ENCODE data around the gene ZCCHC9.
"Not testable (repeated sequence)": the region's sequence is repeated elsewhere in the genome, so short reads cannot be mapped to it uniquely, and the experiment has no call there.

ZCCHC9 gene, protein sequence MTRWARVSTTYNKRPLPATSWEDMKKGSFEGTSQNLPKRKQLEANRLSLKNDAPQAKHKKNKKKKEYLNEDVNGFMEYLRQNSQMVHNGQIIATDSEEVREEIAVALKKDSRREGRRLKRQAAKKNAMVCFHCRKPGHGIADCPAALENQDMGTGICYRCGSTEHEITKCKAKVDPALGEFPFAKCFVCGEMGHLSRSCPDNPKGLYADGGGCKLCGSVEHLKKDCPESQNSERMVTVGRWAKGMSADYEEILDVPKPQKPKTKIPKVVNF

GRCh38 chr5:81301271-81302015 lies at the start of gene ZCCHC9:
TSS of gene ZCCHC9 (plus strand) at chr5:81301587. CDS start at chr5:81304758, 3,171 bp downstream.
- peak; percentile 70 for DNase-seq

DNA sequence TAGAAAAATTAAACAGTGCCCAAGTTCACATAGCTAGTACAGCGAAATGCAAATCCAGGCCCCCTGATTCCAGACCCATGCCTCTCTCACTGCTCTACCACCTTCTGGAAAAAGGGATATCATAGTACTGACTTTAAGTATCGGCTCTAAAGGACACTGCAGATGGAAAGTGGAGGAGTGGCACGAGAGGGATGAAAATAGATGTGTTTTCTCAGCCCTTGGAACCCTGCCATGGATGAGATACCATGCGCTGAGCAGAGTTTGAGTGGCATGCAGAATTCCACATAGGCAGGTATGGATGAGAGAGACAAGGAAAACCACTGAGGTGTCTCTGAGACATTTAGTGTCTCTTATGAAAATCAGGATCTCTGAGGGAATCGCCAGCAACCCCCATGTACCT lies 49.5 kb upstream of the ZCCHC9 start:
- DNase-seq, result no peak

DNA sequence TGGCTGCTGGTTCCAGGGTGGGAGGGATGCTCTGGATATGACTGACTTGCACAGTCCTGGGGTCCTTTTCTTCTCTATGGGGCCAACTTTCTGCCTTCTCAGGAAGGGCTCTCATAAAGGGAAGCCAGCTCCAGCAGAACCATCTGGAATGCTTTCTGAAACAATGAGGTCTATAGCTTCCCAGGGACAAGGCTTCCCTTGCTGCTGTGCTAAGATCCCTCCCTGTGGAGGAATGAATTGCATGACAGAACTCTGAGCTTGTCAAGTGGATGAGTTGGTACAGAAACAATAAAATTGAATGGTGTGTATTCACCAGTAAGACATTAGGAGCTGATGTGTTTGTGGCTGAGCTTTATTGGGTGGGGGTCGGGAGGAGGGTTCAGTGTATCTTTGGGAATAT lies 48.5 kb upstream of the ZCCHC9 start:
- DNase-seq, result no peak

- no peak for DNase-seq
Measured at GRCh38 chr5:81253875-81254274, 47.5 kb upstream of the ZCCHC9 start.

GRCh38 chr5:81254886-81255559 lies 46.4 kb upstream of the ZCCHC9 start:
- DNase-seq, result no peak

- no peak for DNase-seq
Measured at GRCh38 chr5:81256766-81257165, 44.6 kb upstream of the ZCCHC9 start.

DNA sequence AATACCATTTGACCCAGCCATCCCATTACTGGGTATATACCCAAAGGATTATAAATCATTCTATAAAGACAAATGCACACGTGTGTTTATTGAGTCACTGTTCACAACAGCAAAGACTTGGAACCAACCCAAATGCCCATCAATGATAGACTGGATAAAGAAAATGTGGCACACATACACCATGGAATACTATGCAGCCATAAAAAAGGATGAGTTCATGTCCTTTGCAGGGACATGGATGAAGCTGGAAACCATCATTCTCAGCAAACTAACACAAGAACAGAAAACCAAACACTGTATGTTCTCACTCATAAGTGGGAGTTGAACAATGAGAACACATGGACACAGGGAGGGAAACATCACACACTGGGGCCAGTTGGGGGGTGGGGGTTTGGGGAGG lies 38.6 kb upstream of the ZCCHC9 start:
- not testable (repeated sequence) for DNase-seq

DNA sequence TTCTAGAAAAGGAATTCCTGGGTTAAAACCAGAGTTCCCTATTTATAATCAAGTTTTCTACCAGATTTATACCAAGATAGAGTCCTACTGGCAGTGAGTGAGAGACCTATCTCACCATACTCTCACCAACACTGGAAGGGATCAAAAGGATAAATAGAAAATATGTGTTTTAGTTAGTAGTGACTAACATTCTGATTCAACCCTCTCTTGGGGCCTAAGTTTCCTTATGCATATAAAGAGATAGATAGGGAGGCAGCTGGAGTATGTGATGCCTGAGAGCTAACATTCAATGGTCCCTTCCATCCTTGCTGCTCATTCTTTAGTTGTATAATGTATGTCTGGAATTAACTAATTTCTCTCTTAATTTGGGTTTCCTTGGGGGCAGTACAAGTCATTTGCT lies 36.3 kb upstream of the ZCCHC9 start:
- no peak for DNase-seq

GRCh38 chr5:81268521-81269196 lies 32.7 kb upstream of the ZCCHC9 start:
- DNase-seq, result no peak

- DNase-seq, result no peak
Measured at GRCh38 chr5:81269751-81270393, 31.5 kb upstream of the ZCCHC9 start.

GRCh38 chr5:81270394-81271027 lies 30.9 kb upstream of the ZCCHC9 start:
- DNase-seq, result not testable (repeated sequence)

GRCh38 chr5:81283976-81284375 lies 17.4 kb upstream of the ZCCHC9 start:
- DNase-seq, result no peak

DNA sequence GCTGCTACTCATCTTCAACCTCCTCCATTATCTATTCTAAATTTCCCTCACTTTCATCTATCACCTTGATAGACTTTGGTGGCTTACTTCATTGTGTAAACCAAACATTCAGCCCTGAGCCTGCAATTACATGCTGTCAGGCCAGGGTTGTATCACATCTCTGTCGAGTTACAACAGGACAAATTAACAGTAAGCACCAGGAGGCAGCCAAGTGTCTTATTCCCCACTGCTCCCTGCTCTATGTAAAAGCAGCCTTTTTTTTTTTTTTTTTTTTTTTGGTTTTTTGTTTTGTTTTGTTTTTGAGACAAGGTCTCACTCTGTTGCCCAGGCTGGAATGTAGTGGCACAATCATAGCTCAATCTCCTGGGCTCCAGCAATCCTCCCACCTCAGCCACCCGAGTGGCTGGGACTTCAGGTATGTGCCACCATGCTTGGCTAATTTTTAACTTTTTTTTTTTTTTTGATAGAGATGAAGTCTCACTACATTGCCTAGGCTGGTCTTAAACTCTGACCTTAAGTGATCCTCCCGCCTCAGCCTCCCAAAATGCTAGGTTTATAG lies 15.2 kb upstream of the ZCCHC9 start:
- DNase-seq, result no peak

GRCh38 chr5:81288021-81288433 lies 13.4 kb upstream of the ZCCHC9 start:
- DNase-seq, result no peak

- DNase-seq, result no peak
Measured at GRCh38 chr5:81290146-81290545, 11.2 kb upstream of the ZCCHC9 start.

GRCh38 chr5:81292130-81292529 lies 9.3 kb upstream of the ZCCHC9 start:
- no peak for DNase-seq

DNA sequence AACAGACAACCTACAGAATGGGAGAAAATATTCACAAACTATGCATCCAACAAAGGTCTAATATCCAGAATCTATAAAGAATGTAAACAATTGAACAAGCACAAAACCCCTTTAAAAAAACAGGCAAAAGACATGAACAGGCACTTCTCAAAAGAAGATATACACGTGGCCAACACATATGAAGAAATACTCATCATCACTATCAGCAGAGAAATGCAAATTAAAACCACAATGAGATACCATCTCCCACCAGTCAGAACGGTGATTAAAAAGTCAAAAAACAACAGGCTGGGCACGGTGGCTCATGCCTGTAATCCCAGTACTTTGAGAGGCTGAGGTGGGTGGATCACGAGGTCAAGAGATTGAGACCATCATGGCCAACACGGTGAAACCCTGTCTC lies 7.4 kb upstream of the ZCCHC9 start:
- DNase-seq, result not testable (repeated sequence)

- no peak for DNase-seq
Measured at GRCh38 chr5:81297531-81297930, 3.9 kb upstream of the ZCCHC9 start.

DNA sequence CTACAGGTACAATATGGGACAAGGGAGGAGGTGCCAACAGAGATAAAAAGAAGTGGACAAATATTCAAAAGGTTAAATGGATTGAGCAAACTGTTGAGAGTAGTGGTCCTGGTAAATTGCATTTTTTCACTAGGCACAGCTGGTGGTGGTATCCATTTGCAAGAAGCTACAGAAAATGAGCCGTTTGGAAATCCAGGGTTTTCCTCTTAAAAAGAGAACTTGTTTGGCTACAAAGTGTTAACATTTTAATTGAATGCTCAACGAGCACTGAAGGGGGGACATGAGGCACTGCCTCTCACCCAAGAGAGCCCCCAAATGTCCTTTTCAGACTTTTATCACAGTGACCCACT lies 491 bp upstream of the ZCCHC9 start:
- DNase-seq, result no peak

- DNase-seq, result no peak
Measured at GRCh38 chr5:81302596-81302995, 1.2 kb downstream of the ZCCHC9 start.

- DNase-seq, result no peak
Measured at GRCh38 chr5:81303563-81303962, 2.2 kb downstream of the ZCCHC9 start.

- DNase-seq, result no peak
Measured at GRCh38 chr5:81305785-81306184, 4.4 kb downstream of the ZCCHC9 start.
